ENCODE results near the gene PYCARD. TPM values are rescaled to one million over a fixed set of nuclear protein-coding genes. Genes with fewer than 3 reads are reported as not detected.
"Not testable (repeated sequence)": the region's sequence is repeated elsewhere in the genome, so short reads cannot be mapped to it uniquely, and the experiment has no call there.

The PYCARD gene
- total and polyA plus RNA-seq, 8 donors: 13.2 to 59.8 (median 18.6) TPM

DNA sequence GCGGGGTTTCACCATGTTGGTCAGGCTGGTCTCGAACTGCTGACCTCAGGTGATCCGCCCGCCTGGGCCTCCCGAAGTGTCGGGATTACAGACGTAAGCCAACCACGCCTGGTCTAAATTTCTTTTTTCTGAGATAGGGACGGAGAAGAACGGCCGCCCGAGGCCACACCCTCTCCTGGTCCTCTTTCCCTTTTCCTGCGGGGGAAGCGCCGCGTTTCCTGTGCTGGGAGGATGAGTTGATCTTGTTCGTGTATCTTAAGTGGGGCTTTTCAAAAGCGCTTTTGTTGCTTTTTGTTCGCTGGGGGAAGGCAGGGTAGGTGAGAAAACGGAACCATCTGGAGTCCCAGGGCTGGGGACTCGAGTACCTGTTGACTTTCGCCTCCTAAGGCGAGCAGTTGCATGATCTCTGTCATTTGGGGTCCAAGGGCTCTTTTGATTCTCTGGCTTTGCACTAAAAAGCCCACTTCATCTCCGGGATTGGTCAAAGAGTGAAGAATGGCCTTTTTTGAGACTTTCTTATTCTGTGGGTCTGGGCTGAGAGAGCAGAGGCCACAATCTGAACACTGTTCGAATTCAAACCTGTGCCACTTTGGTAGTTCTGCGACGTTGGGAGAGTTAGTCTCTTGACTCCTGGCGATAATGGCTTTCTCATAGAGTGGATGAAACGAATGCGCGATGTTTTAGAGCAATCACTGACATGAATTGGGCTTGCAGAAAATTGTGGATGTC is 21.3 kb downstream of the PYCARD start:
- ATAC-seq (peak; percentile 1), DNase-seq (peak in 2 of 4 donors; percentile 60 to 86)
- Histone ChIP-seq H3K4me1 (peaks cover 21 to 70% of the 10 kb centered on the region in 2 donors), H3K36me3 (peaks cover 0 to 43% of the 10 kb centered on the region in 2 donors), H3K9me3 (no peaks in the 10 kb centered on the region), H3K27me3 (no peaks in the 10 kb centered on the region), H3K27ac (peak overlapping the region; percentile 94 to 96), H3K4me3 (peak overlapping the region; percentile 94 to 100)
- TF ChIP-seq, protein P1, sequence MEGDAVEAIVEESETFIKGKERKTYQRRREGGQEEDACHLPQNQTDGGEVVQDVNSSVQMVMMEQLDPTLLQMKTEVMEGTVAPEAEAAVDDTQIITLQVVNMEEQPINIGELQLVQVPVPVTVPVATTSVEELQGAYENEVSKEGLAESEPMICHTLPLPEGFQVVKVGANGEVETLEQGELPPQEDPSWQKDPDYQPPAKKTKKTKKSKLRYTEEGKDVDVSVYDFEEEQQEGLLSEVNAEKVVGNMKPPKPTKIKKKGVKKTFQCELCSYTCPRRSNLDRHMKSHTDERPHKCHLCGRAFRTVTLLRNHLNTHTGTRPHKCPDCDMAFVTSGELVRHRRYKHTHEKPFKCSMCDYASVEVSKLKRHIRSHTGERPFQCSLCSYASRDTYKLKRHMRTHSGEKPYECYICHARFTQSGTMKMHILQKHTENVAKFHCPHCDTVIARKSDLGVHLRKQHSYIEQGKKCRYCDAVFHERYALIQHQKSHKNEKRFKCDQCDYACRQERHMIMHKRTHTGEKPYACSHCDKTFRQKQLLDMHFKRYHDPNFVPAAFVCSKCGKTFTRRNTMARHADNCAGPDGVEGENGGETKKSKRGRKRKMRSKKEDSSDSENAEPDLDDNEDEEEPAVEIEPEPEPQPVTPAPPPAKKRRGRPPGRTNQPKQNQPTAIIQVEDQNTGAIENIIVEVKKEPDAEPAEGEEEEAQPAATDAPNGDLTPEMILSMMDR (IDR thresholded peaks at IDR 0.05): no peak
- intact Hi-C loops (cut with DNase I): no loop called here

DNA sequence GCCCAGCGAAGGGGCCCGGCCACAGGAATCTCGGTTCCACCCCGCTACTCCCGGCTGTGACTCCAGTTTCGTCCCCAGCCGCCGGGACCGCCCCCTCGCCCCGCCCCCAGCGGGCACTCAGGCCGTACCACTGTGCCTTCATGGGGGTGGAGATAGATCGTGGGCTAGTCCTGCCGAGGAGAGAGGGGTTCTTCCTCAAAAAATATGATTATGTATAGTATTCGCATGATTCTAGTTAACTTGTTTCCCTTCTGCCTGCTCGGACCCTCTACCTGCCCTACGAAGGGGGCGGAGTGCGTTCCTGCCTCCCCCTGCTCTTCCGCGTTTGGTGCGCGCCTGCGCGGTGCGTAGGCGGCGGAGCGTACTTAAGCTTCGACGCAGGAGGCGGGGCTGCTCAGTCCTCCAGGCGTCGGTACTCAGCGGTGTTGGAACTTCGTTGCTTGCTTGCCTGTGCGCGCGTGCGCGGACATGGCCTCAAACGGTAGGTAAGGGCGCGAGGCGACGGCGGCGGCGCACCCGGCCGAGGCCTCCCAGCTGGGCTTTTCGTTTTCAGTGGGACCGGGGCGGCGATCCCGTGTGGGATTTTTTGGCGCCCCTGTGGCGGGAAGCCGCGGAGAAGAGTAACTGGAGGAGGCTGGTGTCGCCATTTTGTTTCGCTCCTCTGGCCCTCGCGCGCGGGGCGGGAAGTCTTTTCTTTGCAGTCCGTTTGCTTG is 22.7 kb downstream of the PYCARD start, which contains the start of gene FUS:
TSS of gene FUS (plus strand) at position 393 of the 713 bp plus-strand sequence. CDS start at position 469, 76 bp downstream.
- peak; percentile 92 to 96 (median 96) for DNase-seq
- intact Hi-C loops (cut with DNase I): no loop called here
- H3K27ac ChIP-seq: peak within 1 kb of the TSS; percentile 94 to 96
- H3K4me3 ChIP-seq: peak within 1 kb of the TSS; percentile 94 to 100
- peaks cover 21 to 56% of the 10 kb centered on the region in 2 donors for H3K4me1 ChIP-seq
- H3K9me3 ChIP-seq: no peaks in the 10 kb centered on the region
- peaks cover 0 to 29% of the 10 kb centered on the region in 2 donors for H3K36me3 ChIP-seq
- peak; percentile 87 for ATAC-seq
- no peaks in the 10 kb centered on the region for H3K27me3 ChIP-seq
- TF ChIP-seq, protein P1 (IDR thresholded peaks at IDR 0.05): no peak

DNA sequence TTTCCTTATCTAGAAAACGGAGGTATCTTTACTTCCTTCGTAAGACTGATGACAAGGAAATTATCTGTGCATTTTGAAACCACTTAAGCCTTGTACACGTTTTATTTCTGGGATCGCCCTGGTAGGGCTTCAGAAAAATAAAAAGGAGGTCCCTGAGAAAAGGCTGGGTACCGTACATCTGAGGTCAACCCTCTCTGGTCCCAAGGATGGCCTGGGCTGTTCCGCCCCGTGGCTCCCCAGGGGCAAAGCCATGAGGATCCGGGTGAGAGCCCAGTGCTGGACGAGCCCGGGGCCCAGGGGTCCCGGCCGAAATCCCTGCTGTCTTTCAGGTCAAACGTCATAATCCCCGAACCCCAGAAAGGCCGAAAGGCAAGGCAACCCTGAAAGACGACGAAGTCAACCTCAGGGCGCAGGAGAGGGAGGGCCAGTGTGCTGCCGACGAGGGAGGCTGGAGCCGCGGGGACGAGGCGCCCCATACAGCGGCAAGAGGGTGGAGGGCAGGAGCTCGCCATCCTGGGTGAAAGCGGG is 23.3 kb downstream of the PYCARD start:
- no peak for DNase-seq
- TF ChIP-seq, protein P1 (IDR thresholded peaks at IDR 0.05): no peak
- ATAC-seq: no peak
- Histone ChIP-seq H3K4me1 (peaks cover 21 to 54% of the 10 kb centered on the region in 2 donors), H3K4me3 (peak overlapping the region; percentile 94 to 100), H3K9me3 (no peaks in the 10 kb centered on the region), H3K36me3 (peaks cover 0 to 23% of the 10 kb centered on the region in 2 donors), H3K27ac (peak overlapping the region; percentile 94 to 96), H3K27me3 (no peaks in the 10 kb centered on the region)
- intact Hi-C loops (cut with DNase I): no loop called here

DNA sequence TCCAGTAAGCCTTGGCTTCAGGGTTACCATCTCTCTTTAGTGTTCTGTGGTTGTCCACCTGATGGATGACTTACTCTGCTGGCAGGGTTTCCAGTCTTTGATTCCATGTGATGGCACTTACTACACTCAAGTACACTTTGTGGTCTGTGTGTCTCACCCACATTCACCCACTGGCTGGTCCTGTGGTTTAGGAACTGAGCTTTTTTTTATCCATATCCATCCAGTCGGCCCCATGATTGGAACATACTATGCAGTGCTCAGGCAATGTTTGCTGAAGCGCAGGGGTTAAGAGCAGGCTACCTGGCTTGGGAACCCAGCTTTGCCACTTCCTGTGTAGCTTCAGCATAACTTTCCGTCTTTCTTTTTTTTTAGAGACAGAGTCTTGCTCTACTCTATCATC is 25.4 kb downstream of the PYCARD start:
- Histone ChIP-seq H3K27ac (no peak overlapping the region), H3K36me3 (peaks cover 0 to 2% of the 10 kb centered on the region in 2 donors), H3K4me1 (peaks cover 9 to 32% of the 10 kb centered on the region in 2 donors), H3K27me3 (no peaks in the 10 kb centered on the region), H3K4me3 (no peak overlapping the region), H3K9me3 (no peaks in the 10 kb centered on the region)
- intact Hi-C loops (cut with DNase I): no loop called here
- DNase-seq (peak in 1 of 4 donors; percentile 57), ATAC-seq (peak; percentile 35)
- TF ChIP-seq, protein P1 (IDR thresholded peaks at IDR 0.05): no peak

DNA sequence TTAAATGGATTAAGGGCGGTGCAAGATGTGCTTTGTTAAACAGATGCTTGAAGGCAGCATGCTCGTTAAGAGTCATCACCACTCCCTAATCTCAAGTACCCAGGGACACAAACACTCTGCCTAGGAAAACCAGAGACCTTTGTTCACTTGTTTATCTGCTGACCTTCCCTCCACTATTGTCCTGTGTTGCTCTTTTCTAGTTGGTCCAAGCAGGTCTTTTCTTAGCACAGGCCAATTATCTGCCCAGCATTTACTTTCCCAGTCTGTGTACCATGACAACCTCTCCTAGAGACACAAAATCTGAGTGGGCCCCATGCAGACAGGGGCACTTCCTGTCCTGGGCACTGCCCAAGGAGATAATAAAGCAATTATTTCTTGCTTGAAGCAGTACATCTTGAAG is 32.5 kb downstream of the PYCARD start:
- H3K4me3 ChIP-seq; H3K9me3 ChIP-seq; intact Hi-C loops (cut with DNase I); H3K27me3 ChIP-seq; DNase-seq; H3K36me3 ChIP-seq; H3K4me1 ChIP-seq; ATAC-seq; H3K27ac ChIP-seq: not testable (repeated sequence)

All from left lung (tissue), 10 donors.